B cell (primary cell): ENCODE results near the gene DCN.

ENCODE experiments used
- CTCF ChIP-seq: fragments of 200-600 bp; IDR thresholded peaks from one replicate; pipeline ENCODE4 v1.8.0; 2022; ENCODE audit warnings: antibody characterized with exemption, mild to moderate bottlenecking
- EZH2 ChIP-seq: IDR thresholded peaks from 2 replicates; pipeline ENCODE4 v1.6.1; 2012; ENCODE audit warnings: borderline replicate concordance, low read depth, mild to moderate bottlenecking, moderate library complexity, low read length; ENCODE audit not compliant: insufficient read depth, poor library complexity, severe bottlenecking

- TF ChIP-seq CTCF, result no peak
- TF ChIP-seq EZH2, result no peak
Observed at GRCh38 chr12:91224401-91224800, 41.8 kb upstream of the DCN start.
